Dedifferentiated amniotic fluid mesenchymal stem cell (primary cell): ENCODE measurements around the gene PLCB4.

ENCODE experiments used
- DNase-seq: peaks from one replicate; pipeline ENCODE4 v3.0.0-alpha.2; 2016; ENCODE audit errors: extremely low spot score

The PLCB4 gene

GRCh38 chr20:9220874-9221547 is 152.1 kb downstream of the PLCB4 start:
- no peak for DNase-seq

GRCh38 chr20:9223296-9223695 is 154.4 kb downstream of the PLCB4 start:
- no peak for DNase-seq

DNA sequence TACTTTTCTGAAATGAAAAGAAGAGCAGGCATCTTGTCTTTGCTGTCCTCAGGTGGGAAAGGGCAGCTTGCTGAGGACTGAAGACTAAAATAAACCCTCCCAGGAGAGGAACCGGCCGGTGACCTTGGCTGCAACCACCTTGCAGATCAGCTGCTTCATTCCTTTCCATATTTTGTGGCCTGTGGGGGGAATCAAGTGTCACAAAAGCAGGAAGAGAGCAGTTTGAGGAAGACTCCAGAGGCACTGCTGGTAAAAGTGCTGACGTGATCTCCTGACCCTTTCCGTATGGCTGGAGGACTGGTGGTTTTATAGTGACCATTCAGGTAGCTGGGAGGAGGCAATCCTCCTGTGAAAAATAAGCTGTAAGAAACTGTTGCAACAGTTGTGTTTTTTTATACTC is 157.0 kb downstream of the PLCB4 start:
- DNase-seq = no peak

DNA sequence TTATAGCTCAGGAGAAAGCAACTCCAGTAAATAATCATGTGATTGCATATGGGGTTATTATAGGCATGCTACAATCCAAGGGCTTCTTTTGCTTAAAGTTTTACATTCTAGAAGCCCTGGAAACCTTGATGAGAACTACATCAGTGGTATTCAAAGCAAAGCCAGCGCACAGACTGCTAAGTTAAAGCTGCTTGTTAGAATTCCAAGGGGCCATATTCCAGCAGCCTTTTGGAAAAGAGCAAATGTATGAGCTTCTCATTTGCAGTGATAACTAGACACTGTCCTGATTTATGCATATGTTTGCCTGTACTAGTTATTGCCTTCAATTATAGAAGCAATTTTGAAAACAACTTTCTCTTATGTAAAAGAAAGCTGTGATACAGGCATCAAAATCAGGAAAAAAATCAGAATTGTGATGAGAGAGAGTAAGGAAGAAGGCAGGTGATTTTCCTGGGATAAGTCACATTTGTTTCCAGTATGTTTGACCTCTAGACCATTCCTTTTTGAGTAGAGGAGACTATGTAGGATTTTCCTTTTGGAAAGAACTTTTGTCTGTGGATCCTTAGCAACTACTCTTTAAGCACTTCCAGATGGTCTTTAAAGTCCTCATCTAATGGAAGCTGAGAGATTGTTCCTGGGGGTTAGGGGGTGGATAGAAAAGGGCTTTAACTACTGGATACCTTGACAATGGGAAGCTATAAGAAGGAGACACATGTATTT is 159.2 kb downstream of the PLCB4 start:
- no peak for DNase-seq

GRCh38 chr20:9228774-9229450 is 160.0 kb downstream of the PLCB4 start:
- DNase-seq = no peak

DNA sequence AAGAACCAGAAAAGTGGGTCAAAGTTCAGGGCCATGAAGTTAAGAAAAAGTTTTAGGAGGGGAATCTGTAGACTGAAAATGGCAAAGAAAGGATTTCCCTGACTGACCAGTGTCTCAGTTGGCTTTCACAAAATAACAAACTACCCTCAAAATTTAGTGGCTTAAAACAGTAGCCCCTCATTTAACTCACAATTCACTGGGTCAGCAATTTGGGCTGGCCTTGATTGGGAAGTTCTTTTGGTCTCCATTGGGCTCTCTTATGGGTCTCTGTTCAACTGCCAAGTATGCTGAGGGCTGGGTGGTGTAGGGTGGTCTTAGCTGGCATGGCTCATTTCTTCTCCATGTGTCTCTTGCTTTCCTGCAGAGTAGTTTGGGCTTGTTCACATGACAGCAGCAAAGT is 161.5 kb downstream of the PLCB4 start:
- DNase-seq = no peak

GRCh38 chr20:9233804-9234203 is 164.9 kb downstream of the PLCB4 start:
- no peak for DNase-seq

GRCh38 chr20:9235518-9235917 is 166.6 kb downstream of the PLCB4 start:
- peak; percentile 58 for DNase-seq

DNA sequence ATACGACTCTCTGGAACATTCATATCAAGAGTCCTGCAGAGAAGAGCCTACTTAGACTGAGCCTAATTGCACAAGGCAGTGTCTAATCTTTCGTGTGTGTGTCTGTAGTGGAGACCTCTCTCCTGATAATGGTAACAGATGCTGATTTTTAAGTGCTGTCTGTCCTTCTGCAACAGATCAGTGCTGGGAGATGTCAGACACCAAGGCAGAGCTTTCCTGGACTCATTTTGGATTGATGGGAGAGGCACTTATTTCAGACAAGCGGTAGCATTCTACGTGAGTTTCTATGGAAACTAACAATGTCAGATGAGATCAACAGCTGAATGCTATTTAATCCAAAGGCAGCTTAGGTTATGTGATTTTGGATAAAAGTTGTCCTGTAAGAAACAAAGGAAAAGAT is 167.6 kb downstream of the PLCB4 start:
- DNase-seq = no peak

DNA sequence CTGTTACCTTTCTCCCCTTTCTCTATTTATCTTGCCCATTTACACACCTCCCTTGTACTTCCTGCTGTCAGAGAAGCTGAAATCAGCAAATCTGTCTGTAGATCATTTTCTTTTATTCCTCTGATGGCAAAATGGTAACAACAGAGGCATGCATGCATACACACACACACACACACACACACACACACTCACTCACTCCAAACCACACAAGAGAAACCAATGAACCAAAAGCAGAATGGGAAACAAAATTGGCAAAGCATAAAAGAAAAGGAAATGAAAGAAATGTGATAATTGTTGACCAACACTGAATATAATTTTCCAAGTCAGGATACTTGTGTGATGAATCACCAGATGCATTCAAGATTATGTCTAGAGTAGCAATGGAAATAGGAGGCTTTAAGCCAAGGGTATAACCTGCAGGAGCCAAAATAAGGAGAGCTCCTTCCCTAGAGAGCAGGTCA is 172.4 kb downstream of the PLCB4 start:
- DNase-seq = peak; percentile 40

- no peak for DNase-seq
Measured at GRCh38 chr20:9241721-9242427, 173.0 kb downstream of the PLCB4 start.

DNA sequence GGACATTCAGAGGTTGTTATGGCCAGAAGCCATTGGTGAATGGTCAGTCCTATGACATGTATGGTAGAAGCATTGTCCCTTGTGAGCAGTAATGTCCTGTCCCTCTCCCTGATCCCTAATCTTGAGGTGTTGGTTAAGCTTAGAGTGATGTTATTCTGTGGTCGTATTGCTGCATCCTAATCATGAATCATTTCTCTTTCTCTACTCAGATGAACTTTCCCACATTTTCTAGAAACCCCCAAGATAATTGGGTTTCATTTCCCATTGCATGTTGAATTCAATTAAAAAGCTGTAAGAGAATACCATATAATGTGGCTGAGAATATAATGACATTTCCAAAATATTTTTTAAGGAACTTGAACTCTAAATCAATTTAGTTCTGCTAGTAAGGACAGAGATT is 175.1 kb downstream of the PLCB4 start:
- no peak for DNase-seq

- no peak for DNase-seq
Measured at GRCh38 chr20:9244811-9245210, 175.9 kb downstream of the PLCB4 start.

GRCh38 chr20:9246731-9247130 is 177.8 kb downstream of the PLCB4 start:
- DNase-seq = no peak

- no peak for DNase-seq
Measured at GRCh38 chr20:9250511-9250910, 181.6 kb downstream of the PLCB4 start.

DNA sequence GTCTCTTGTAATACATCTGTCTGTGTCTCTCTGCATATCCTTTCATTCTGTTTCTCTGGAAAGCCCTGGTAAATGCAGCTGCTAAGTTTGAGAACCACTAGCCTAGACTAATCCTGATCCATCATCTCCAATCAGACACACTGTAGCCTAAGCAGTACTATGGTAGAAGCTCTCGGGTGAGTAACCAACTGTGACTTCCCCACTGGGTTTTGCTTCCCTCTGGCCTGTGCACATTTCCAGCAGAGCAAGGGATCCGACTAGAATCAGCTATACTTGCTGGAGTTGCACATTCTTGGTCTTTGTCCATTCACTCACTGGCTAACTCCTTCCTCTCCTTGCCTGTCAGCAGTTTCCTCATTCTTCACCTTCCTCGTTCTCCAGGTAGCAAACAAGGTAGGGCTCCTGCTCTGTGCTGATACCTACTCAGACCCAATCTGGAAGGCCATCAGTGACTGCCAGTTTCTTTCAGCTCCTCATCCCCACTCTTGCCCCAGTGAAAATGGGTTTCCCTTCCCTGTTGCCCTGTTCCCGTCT is 184.2 kb downstream of the PLCB4 start:
- DNase-seq = no peak

DNA sequence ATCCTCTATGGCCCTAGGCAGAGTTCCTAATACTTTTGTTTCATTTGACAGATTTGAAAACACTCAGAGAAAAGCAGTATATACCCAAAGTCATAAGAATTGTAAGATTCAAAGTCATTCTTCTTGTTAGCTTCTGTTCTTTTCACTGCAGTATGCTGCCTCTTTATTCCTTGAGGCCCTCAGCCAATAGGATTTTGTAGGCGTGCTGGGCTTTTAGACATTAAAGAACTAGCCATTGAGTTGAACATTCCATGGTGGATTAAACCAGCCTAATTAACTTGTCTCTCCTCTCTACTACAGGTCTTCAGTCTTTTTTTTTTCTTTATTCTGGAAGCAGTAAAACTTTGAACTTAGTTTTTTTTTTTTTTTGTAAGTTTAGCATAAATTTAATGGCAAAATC is 186.3 kb downstream of the PLCB4 start:
- no peak for DNase-seq

- no peak for DNase-seq
Measured at GRCh38 chr20:9256393-9256792, 187.5 kb downstream of the PLCB4 start.

DNA sequence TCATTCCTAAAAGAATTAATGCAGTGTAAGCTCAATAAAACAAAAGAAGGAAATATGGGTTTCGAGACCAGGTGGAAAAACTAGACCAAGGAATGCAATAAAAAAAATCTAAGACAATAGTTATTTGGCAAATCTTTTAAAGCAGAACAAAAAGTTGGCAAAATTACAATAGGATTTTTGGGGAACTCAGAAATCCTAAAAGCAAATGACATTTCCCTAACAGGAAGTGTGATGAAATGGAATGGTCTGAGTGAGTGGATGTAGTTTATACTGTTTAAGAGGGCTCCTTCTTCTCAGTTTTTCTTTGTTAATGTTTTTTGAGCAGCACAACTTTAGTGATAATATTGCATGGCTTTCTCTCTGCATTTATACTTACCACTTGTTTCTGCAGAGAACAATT is 190.0 kb downstream of the PLCB4 start:
- no peak for DNase-seq

DNA sequence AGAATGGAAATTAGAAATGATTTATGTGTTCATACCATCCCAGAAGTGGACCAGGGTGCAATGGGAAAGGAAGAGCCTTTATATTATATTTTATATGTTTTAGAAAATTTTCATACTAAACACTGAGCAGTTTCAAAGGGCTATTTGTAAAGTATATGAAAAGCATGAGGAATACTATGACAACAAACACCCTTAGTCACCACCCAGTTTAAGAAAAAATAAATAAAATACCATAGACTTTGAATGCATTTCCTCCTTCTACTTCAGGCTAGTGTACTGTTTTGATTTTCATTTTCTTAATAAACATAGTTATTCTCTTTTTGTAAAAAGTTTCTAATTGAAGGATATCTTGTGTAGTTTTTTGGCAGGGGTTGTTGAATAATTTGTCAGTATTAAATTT is 191.1 kb downstream of the PLCB4 start:
- DNase-seq = no peak

DNA sequence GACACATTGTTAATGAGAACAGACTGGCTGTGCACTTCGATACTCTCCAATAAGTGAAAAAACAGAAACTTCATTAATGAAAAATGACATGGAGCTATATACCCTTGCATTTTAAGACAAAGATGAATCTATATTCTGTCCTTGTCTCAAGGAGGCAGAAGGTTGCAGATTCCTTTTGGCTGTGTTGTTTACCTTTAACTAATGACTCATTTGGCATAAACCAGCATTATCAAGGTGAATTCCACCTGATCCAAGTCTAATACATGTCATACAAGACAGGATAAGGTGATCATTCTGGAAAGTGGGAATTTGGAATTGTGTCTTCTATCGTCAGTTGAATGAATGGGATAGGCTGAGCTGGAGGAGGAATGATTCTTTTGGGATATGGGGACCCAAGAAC is 192.9 kb downstream of the PLCB4 start:
- DNase-seq = no peak

- DNase-seq = no peak
Measured at GRCh38 chr20:9262653-9263194, 193.8 kb downstream of the PLCB4 start.
